HG03175 (cell line): Measurements from ENCODE around the gene BOLL.
"Not testable (repeated sequence)": the region's sequence is repeated elsewhere in the genome, so short reads cannot be mapped to it uniquely, and the experiment has no call there.

Experiments used
- ATAC-seq: cut with Tn5 transposase; IDR thresholded peaks from one replicate; pipeline ENCODE4 v1.9.1; 2021; ENCODE audit warnings: mild to moderate bottlenecking, moderate library complexity; ENCODE audit not compliant: unreplicated experiment

The BOLL gene

DNA sequence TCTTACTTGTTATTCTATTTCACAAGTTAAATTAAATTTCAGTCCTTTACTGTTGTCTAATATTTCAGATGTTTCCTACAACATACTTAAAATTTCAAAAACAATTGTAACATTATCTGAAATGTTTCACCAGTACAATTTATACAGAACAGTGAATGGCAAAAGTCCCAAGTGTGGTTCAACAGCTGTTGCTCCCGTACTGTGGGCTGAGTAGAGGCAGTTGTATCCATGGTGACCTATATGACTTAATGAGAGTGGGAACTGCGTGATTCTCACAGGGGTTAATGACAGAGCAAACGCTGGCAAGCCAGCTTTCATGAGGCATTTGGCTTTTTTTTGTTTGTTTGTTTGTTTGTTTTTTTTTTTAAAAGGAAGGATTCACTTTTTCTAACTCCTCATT is 13.9 kb upstream of the BOLL start:
- no peak for ATAC-seq

DNA sequence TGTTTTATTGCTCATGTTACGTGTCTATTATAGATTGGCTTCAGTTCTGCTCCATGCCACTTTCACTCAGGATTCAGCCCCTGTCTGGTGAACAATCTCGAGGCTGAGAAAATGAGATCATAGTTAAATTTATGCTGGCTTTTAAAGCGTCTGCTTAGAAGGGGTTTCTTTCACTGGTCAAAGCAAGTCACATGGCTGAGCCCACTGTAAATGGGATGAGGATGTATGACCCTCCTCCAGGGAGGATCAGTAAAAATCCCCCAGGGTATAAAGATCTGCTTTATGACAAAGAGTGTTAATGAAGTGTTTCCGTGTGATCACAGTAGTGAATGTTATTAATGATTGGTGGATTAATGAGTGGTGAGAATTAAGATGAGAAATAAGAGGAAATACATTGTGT is 13.1 kb upstream of the BOLL start:
- ATAC-seq, result no peak

DNA sequence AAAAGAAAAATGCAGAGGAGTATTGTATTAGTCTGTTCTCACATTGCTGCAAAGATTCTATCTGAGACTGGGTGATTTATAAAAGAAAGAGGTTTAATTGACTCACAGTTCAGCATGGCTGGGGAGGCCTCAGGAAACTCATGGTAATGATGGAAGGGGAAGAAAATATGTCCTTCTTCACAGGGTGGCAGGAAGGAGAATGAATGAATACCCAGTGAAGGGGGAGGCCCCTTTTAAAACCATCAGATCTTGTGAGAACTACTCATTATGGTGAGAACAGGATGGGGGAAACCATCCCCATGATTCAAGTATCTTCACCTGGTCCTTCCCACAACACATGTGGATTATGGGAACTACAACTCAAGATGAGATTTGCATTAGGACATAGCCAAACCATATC is 10.2 kb upstream of the BOLL start:
- ATAC-seq, result no peak

DNA sequence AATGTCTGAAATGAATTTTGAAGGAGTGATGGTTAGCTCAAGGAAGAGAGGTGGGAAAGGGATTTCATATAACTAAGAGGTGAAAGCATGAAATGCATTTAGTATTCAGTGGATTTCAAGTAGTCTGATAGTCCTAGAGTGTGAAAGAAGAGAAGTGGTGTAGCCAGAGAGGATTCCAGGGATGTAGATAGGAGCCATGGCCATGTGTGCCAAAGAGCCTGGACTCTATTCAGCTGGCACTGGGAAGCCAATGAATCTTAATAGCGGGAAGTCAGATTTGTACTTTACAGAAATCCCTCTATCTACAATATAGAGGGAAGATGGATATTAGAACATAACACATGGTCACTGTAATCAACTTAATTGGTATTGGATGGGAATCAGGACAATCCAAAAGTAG is 8.3 kb upstream of the BOLL start:
- no peak for ATAC-seq

DNA sequence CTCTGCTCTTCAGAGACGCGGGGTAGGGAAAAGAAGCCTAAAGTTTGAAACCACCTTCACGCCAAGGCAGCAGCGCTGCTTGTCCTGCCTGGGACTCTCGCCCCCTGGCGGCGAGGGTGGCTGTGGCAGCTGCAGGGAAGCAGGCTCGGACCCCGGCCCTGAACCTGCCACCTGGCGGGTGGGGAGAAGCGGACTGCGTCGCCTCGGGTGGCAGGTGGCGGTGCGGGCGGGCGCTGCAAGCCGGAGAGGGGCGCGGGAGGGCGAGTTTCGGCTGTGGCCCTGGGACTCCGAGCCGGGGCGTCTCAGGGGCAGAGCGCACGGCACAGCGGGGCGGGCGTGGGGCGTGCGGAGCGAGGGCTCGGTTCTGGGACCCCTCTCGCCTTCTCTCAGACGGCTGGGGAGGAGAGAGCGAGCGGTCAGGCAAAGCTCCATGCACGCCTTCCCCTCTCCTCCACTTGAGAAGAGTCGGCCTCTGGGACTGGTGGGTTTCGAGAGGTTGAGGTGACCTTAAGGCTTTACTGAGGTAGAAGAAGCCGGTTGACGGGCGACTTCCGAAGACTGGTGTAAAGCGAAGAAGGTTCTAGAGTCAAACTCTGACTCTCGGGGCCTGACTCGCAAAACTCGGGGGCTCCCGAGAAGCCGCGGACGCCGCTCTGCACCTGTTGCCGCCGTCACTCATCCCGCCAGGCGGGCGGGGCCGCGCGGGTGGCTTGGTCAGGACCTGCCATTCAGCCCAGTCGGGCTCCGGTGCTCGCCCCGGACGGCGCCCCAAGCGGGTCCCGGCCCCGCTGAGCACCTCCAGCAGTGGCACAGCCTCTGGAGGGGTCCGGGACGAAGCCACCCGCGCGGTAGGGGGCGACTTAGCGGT is 1.1 kb upstream of the BOLL start:
- ATAC-seq, result peak; percentile 78

DNA sequence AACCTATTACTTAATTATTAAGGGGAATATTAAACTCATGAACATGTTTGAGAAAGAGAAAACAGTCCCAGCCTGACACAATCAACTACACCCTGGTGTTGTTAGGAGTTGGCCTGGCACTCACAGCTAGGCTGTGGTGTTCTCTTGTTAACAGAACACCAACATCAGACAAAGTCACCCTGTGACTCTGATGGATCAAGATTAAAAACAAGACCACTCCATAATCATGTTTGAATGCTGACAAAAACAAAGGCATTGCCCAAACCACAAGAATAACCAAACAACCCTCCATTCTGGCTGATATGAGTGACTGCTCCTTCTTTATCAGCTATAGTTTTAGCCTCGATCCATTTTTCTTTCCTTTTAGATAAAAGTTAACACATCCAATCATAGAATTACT is 3.0 kb downstream of the BOLL start:
- no peak for ATAC-seq

DNA sequence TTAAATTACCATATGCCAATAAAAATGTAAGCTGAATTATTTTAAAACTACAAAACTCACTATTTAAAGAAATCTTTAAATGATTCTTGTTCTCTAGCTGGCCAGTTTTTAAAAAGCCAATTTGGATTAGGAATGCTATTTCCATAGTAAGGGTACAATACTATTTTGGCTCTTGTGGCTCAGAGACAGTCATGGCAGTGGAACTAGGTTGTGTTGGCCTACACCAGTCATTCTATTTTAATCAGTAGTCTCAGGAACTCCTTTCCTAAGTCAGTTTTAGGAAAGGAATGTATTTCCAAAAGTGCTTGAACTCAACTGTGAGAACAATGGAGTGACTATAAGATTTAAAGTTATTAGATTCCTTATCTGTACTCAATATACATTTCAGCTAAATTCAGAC is 5.9 kb downstream of the BOLL start:
- ATAC-seq, result no peak

DNA sequence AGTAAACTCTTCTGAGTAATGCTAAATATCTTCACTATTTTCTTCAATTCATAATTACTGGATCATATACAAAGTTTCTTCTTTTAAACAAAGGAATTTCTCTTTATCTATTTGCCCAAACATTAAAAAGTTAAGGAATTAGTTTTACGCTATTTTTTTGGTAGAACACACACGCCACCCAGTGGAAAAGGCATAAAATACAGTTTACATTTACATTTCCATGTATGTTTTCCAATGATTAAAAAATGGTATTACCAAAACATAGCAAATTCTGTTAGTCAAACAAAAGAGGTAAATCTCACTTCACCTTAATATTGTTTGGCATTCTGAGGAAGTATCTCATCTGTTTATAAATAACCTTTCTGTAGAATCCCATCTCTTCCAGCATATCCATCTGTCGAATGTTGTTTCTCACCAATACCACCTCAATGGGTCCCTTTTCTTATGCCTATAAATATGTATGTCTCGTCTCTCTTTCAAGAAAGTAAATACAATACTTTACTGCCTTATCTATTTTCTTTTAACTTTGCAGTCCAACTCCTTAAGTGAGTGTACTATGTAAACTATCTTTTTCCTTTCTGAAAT is 7.2 kb downstream of the BOLL start:
- ATAC-seq, result no peak

DNA sequence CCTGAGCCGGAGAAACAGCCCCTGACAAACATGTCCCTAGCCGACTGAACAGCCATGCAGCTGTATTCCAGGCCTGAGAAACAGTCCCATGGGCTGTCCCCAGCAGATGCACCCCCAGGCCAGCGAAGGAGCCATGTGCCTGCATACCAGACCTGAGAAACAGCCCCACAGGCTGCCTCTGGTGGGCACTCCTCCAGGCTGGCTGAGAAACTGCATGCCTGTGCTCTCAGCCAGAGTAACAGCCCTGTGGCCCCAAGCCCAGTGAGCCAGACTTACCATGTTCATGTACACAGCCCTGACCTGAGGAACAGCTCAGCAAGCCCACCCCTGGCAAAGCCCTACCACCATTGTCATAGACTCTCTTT is 24.8 kb downstream of the BOLL start:
- no peak for ATAC-seq

DNA sequence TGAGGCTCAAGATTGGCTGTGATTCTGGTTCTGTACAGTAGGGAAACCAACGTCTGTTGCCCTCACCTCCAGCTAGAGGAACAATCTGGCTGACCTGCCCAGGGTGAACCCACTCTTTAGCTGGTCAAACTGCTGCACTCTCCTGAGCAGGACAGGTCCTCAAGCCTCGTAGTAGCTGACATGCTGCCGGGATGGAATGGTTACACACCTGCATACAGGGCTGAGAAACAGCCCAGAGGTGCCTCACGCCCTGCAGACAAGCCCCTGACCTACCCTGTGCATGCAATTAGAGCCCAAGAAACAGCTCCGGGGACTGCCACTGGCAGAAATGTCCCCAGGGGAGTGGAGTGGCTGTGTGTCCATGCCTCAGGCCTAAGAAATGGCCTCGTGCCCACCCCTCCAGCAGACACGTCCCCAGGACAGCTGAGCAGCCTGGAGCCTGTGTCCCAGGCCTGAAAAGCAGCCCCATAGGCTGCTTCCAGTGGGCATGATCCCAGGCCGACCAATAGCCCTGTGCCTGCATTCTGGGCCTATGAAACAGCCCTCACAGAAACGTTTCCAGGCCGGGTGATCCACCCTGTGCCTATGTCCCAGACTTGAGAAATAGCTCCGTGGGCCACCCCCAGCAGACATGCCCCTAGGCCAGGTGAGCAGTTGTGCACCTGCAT is 25.4 kb downstream of the BOLL start:
- no peak for ATAC-seq

DNA sequence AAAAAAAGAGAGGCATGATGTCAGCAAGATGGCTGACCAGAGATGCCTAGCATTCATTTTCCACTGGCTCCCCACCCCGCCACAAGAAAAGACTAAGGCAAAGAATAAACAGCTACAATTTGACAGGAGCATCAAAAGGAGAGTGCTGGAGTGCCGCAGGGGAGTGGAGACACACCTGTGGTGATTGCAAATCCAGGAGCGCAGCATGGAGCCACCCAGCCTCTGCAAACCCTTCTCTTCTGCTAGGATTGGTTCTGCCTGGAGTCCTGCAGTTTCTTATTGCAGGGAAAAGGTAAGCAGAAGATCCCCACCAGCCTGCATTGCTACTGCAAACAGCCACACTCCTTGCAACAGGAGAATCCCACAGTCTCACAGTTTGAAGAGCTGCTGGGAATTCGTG is 26.1 kb downstream of the BOLL start:
- ATAC-seq, result no peak

DNA sequence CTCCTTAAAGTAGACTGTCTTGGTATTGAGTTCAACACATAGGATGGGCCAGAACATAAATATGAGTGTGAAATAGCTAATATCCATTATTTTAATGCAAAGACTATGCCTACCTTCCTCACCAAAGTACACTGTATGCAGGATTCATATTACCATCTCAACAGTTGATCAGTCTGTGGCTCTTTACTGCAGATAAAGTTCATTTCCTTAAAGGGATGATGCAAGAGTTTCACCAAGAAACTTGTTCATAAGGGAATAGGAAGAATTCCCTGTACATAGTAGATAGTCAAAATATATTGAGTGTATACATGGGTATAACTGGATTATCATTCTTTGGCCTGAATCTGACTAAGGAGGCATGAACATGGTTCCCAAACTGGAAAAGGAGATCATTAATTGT is 44.9 kb downstream of the BOLL start:
- ATAC-seq, result no peak

DNA sequence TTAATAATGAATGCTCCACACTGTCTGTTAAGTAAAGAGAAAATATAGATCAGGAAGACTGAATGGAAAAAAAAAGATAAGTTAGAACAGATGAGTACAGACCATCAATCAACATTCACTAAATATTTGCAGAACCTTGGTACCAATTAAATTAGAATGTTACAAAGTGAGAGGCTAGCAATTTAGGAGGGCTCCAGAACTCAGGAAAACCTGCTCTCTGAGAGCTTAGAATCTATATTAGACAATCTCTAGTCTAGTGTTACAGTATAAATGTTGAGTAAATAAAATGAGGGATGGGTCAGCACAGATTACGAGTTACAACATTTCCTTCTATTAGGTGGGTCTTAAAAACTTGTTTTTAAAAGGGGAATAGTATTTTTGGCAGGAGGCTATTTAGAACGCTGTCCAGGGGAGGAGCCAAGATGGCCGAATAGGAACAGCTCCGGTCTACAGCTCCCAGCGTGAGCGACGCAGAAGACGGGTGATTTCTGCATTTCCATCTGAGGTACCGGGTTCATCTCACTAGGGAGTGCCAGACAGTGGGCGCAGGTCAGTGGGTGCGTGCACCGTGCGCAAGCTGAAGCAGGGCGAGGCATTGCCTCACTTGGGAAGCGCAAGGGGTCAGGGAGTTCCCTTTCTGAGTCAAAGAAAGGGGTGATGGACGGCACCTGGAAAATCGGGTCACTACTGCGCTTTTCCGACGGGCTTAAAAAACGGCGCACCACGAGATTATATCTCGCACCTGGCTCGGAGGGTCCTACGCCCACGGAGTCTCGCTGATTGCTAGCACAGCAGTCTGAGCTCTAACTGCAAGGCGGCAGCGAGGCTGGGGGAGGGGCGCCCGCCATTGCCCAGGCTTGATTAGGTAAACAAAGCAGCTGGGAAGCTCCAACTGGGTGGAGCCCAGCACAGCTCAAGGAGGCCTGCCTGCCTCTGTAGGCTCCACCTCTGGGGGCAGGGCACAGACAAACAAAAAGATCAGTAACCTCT is 56.3 kb downstream of the BOLL start:
- ATAC-seq, result not testable (repeated sequence)

DNA sequence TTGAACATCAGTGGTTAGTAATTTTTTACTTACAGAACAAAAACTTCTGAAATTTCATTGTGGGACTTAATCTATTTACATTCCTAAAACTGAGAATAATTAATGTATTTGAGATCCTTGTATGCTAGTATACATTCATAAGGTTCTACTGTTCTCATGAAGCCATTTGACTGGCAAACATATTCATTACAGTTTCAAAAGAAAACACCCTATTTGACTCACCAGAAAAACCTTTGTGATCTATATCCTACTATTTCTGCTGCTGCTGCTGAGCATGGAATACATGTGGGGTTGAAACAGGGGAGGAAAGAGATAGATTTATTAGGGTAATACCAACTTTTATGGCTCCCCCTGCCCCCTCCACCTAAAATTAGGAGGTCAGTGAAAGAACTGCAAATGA is 58.1 kb downstream of the BOLL start:
- no peak for ATAC-seq

DNA sequence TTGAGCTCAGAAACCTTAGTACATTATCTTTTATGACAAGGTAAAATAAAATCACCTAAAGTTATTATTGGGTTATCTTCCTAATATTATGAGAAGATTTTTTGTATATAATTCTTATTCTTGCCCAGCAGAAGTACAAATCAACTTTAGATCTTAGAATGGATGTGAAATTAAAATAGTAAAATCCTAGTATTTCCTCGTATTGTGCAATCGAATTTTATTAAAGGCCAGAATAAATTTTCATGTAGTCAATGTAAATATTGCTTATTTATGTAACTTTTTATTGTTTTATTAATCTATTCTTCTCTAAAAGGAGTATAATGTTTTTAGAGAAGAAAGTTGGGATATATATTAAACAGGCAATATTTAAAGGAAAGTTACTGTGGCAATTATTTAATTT is 67.3 kb downstream of the BOLL start:
- ATAC-seq, result no peak

DNA sequence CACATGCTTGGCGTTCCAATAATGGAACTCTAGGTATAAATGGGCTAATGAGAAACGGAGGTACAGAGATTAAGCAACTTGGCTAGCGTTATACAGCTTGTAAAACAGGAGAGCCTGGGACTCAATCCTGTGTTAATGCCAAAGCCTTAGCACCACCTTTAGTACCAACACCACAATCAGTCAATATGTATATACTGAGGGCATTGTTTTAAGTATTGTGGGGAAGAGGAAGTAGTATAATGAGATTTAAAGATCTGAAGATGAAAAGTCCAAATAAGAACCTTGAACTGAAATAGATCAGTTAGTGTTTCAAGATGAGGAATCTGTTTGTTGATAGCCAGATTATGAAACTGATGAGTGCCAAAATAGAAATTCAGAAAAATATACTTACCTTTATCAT is 71.8 kb downstream of the BOLL start:
- ATAC-seq, result no peak

DNA sequence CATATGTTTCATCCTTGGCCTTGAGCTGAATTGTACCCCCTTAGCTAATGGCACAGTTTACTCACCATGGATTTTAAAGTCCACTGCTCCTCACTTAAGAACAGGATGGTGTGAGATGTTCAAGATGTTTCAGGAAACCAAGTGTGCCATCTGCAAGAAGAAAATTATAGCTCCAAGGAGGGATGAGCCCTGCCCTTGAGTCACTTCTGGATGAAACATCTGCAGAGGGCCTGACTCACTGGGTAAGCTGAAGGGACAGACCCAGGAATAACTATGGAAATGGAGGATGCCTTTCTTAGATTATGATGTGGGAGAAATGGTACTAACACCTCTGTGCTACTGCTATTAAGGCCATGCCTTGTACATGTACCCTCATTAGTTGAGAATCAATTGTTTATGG is 73.5 kb downstream of the BOLL start:
- no peak for ATAC-seq

DNA sequence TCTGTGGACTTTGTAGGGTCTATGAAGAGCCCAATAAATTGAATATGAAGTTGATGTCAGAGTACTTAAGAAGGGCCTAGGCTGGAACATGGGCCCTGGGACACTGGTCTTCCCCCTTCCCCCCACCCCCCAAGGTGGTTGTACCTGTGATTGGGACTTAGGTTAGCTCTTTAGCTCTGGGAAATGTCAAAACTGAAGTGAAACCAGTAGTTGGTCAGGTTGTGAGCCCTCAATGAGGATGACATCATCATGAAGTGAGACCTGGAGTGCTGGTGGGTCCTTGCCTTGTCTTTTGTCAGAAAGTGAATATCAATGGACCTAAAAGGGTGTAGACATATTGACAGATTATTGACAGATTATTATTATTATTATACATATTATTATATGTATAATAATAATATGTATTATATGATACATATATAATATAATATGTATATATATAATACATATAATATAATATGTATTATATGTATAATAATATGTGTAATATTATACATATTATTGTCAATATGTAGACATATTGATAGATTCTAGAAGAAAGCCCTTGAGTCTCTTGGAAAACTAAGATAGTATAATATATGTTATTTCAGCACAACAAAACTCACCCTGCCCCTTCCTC is 74.6 kb downstream of the BOLL start:
- ATAC-seq, result peak; percentile 84

DNA sequence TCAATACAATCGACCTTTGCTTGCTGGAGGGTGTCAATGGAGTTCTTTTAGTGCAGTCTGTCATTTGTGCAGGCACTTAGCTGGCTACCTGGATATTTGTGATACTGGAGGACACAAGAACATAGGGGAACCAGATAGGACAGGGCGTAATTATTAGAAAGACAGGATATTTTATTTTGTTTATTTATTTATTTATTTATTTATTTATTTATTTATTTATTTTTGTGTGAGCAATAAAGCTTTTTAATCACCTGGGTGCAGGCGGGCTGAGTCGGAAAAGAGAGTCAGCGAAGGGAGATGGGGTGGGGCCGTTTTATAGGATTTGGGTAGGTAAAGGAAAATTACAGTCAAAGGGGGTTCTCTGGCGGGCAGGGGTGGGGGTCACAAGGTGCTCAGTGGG is 76.0 kb downstream of the BOLL start:
- not testable (repeated sequence) for ATAC-seq

DNA sequence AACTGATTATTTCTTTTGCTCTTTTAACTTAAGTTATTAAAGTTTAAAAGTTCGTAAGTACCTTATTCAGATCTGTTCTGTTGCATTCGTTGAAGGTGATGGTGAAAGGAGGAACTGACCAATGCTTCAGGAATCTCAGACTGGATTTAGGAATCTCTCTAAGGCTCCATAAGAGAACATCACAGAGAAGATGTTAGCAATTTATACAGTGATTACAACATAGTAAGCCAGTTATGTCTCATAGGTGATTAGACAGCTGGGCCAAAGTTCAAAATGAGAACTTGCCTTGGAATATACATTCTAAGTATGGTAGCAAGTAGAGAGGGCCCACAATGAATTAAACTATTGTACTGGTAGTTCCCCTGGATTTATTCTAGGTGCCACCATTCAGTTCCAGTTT is 76.8 kb downstream of the BOLL start:
- no peak for ATAC-seq
